CD4-positive, alpha-beta memory T cell (primary cell): ENCODE measurements around the gene ZMIZ2. TPM values are rescaled to one million over a fixed set of nuclear protein-coding genes. Genes with fewer than 3 reads are reported as not detected.
"Not testable (repeated sequence)": the region's sequence is repeated elsewhere in the genome, so short reads cannot be mapped to it uniquely, and the experiment has no call there.

Experiments
- CTCF ChIA-PET: fragments of 350-600 bp; sonication (Branson Sonifier 250); formaldehyde crosslinking; loops from one replicate; lab custom pipeline; 2021; ENCODE audit warnings: inconsistent platforms; ENCODE audit not compliant: partially characterized antibody; lab: Charles Lee
- POLR2A ChIA-PET: fragments of 350-600 bp; sonication (Branson Sonifier 250); formaldehyde crosslinking; loops from one replicate; lab custom pipeline; 2021; ENCODE audit not compliant: partially characterized antibody; lab: Charles Lee
- DNase-seq, 5 donors: peaks; one replicate each; pipeline versions ENCODE4 v3.0.0 to v3.0.0-alpha.2; 2020 to 2022; ENCODE audit warnings: mixed read lengths in 1 of 5
- H3K27ac ChIP-seq: one replicate; pipeline ENCODE4 v1.7.0; 2013; ENCODE audit warnings: low read depth, low read length
- H3K27me3 ChIP-seq: 2 replicates; pipeline ENCODE4 v1.7.0; 2013; ENCODE audit warnings: mild to moderate bottlenecking, low read length, moderate library complexity; ENCODE audit not compliant: insufficient read depth
- H3K36me3 ChIP-seq: 2 replicates; pipeline ENCODE4 v1.7.0; 2013; ENCODE audit warnings: mild to moderate bottlenecking, low read length, moderate library complexity; ENCODE audit not compliant: insufficient read depth
- H3K4me1 ChIP-seq: 2 replicates; pipeline ENCODE4 v1.7.0; 2013; ENCODE audit warnings: mild to moderate bottlenecking, low read length, moderate library complexity; ENCODE audit not compliant: insufficient read depth
- H3K4me3 ChIP-seq, 2 donors: one replicate each; pipeline ENCODE4 v1.7.0; 2013; ENCODE audit warnings: low read length in 2 of 2, mild to moderate bottlenecking in 1 of 2
- H3K9me3 ChIP-seq, 2 donors: one replicate each; pipeline ENCODE4 v1.7.0; 2013; ENCODE audit warnings: low read length in 2 of 2, control low read depth in 1 of 2; ENCODE audit not compliant: control insufficient read depth in 1 of 2
- H3K27ac Mint-ChIP-seq, 7 donors: one replicate each; pipeline ENCODE4 v1.8.0; 2020 to 2021; ENCODE audit warnings: mixed read lengths in 7 of 7, mild to moderate bottlenecking in 6 of 7, inconsistent platforms in 3 of 7, moderate library complexity in 3 of 7
- H3K27me3 Mint-ChIP-seq, 2 donors: one replicate each; pipeline ENCODE4 v1.8.0; 2020 to 2021; ENCODE audit warnings: mixed read lengths in 2 of 2
- H3K36me3 Mint-ChIP-seq, 2 donors: one replicate each; pipeline ENCODE4 v1.8.0; 2020 to 2021; ENCODE audit warnings: mixed read lengths in 2 of 2, inconsistent platforms in 1 of 2, mild to moderate bottlenecking in 1 of 2
- H3K4me1 Mint-ChIP-seq, 4 donors: one replicate each; pipeline ENCODE4 v1.8.0; 2020 to 2021; ENCODE audit warnings: mixed read lengths in 4 of 4, mild to moderate bottlenecking in 1 of 4
- H3K4me3 Mint-ChIP-seq, 8 donors: one replicate each; pipeline ENCODE4 v1.8.0; 2020 to 2021; ENCODE audit warnings: mixed read lengths in 8 of 8, mild to moderate bottlenecking in 7 of 8, moderate library complexity in 6 of 8, inconsistent platforms in 3 of 8
- H3K9me3 Mint-ChIP-seq, 8 donors: one replicate each; pipeline ENCODE4 v1.8.0; 2020 to 2021; ENCODE audit warnings: mixed read lengths in 8 of 8, mild to moderate bottlenecking in 5 of 8, inconsistent platforms in 3 of 8, moderate library complexity in 1 of 8
- intact Hi-C: fragments of 100-400 bp; cut with micrococcal nuclease; formaldehyde crosslinking; loops from one replicate; pipeline ENCODE4 v1.15.1; 2023
- polyA plus RNA-seq, 2 donors: library from polyadenylated mRNA; unstranded; fragments of 300-500 nt; fragmentation: Illumina TruSeq; gene quantifications; one replicate each; pipeline ENCODE4 v1.2.3, GENCODE V29; 2021
- total RNA-seq, 2 experiments: library from RNA; stranded (reverse); gene quantifications; one replicate each; pipeline ENCODE4 v1.2.3, GENCODE V29; 2021

The ZMIZ2 gene
- total and polyA plus RNA-seq, 4 experiments from 2014 or later: 1.1 to 170 (median 90.3) TPM

DNA sequence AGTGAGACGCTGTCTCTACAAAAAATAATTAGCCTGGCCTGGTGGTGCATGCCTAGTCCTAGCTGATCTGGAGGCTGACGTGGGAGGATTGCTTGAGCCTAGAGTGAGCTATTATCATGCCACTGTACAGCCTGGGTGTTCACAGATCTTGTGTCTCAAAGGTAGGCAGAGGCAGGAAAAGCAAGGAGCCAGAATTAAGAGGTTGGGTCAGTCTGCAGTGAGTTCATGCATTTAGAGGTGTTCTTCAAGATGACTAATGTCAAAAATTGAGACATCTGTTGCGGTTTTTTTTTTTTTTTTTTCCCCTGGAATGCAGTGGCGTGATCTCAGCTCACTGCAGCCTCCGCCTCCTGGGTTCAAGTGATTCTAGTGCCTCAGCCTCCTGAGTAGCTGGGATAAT is 53.2 kb downstream of the ZMIZ2 start:
- ChIA-PET POLR2A (interaction anchor here (0.7 kb wide), 1 partner anchor 15 kb away, joined by 3 read pairs; no protein-coding TSS in a partner anchor), CTCF (interaction anchor here (0.6 kb wide), 1 partner anchor 57 kb away, joined by 3 read pairs; no protein-coding TSS in a partner anchor)
- Histone ChIP-seq H3K4me1 (peaks cover 28% of the 10 kb centered on the region), H3K9me3 (no peaks in the 10 kb centered on the region), H3K27ac (no peak overlapping the region), H3K27me3 (no peaks in the 10 kb centered on the region), H3K36me3 (peaks cover 52% of the 10 kb centered on the region), H3K4me3 (no peak overlapping the region)
- Mint-ChIP-seq H3K4me3 (no peak overlapping the region), H3K36me3 (peaks cover 32 to 61% of the 10 kb centered on the region in 2 donors), H3K27me3 (no peaks in the 10 kb centered on the region), H3K9me3 (no peaks in the 10 kb centered on the region), H3K27ac (peak overlapping the region in 6 of 7 donors; percentile 0 to 83 (median 57)), H3K4me1 (peaks cover 16 to 51% (median 32%) of the 10 kb centered on the region in 4 donors)
- no peak for DNase-seq
- intact Hi-C loops: no loop called here

DNA sequence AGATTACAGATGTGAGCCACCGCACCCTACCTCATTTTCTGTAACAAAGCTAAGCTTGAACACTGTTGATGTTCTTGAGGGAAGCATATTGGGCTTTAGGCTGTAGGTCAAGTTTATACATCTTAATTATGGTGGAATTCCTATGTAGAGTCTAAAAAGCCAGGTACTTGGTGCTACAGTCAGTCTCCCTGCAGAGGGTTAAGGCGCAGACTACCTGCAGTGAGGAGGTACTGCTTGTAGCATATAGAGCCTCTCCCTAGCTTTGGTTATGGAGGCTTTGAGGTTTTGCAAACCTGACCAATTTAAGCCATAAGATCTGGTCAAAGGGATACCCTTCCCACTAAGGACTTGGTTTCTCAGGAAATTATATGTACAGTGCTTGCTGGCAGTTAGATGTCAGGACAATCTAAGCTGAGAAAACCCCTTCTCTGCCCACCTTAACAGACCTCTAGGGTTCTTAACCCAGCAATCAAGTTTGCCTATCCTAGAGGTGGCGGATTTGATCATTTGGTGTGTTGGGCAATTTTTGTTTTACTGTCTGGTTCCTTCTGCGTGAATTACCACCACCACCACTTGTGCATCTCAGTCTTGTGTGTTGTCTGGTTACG is 53.9 kb downstream of the ZMIZ2 start:
- intact Hi-C loops: no loop called here
- Mint-ChIP-seq H3K36me3 (peaks cover 32 to 57% of the 10 kb centered on the region in 2 donors), H3K9me3 (no peaks in the 10 kb centered on the region), H3K27ac (peak overlapping the region in 2 of 7 donors; percentile 68 to 73), H3K4me3 (peak overlapping the region in 1 of 8 donors; percentile 12), H3K4me1 (peaks cover 15 to 46% (median 30%) of the 10 kb centered on the region in 4 donors), H3K27me3 (no peaks in the 10 kb centered on the region)
- no peak for DNase-seq
- no peak overlapping the region for H3K27ac ChIP-seq
- H3K4me1 ChIP-seq: peaks cover 27% of the 10 kb centered on the region
- CTCF ChIA-PET: interaction anchor here (0.6 kb wide), 2 partner anchors 33 to 56 kb away, joined by 3 to 4 read pairs; no protein-coding TSS in a partner anchor
- POLR2A ChIA-PET: interaction anchor here (0.7 kb wide), 1 partner anchor 14 kb away, joined by 3 read pairs; no protein-coding TSS in a partner anchor
- peaks cover 52% of the 10 kb centered on the region for H3K36me3 ChIP-seq
- no peak overlapping the region for H3K4me3 ChIP-seq
- H3K9me3 ChIP-seq: no peaks in the 10 kb centered on the region
- no peaks in the 10 kb centered on the region for H3K27me3 ChIP-seq

DNA sequence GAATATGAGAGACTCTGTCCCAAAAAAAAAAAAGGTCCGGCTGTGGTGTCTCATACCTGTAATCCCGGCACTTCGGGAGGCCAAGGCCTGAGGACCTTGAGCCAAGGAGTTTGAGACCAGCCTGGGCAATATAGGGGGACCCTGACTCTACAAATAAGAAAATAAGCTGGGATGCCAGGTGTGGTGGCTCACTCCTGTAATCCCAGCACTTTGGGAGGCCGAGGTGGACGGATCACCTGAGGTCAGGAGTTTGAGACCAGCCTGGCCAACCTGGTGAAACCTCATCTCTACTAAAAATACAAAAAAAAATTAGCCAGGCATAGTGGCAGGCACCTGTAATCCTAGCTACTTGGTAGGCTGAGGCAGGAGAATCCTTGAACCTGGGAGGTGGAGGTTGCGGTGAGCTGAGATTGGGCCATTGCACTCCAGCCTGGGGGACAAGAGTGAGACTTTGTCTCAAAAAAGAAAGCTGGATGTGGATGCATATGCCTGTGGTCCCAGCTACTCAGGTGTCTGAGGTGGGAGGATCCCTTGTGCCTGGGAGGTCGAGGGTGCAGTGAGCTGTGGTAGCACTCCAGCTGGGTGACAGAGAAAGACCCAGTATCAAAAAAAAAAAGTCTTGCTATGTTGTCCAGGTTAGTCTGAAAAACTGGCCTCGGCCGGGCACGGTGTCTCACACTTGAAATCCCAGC is 55.3 kb downstream of the ZMIZ2 start:
- intact Hi-C loops, DNase-seq, CTCF ChIA-PET, H3K4me3 ChIP-seq, H3K9me3 ChIP-seq, H3K9me3 Mint-ChIP-seq, H3K4me3 Mint-ChIP-seq, H3K27me3 Mint-ChIP-seq, H3K27ac ChIP-seq, H3K27me3 ChIP-seq: not testable (repeated sequence)
- peaks cover 6 to 32% (median 17%) of the 10 kb centered on the region in 4 donors for H3K4me1 Mint-ChIP-seq
- Histone ChIP-seq H3K36me3 (peaks cover 43% of the 10 kb centered on the region), H3K4me1 (peaks cover 13% of the 10 kb centered on the region)
- peak overlapping the region in 1 of 7 donors; percentile 35 for H3K27ac Mint-ChIP-seq
- POLR2A ChIA-PET: interaction anchor here (0.6 to 2.0 kb wide), 3 partner anchors 81 to 345 kb away, joined by 3 to 4 read pairs (median 3); partner anchors contain the start of gene PURB
- H3K36me3 Mint-ChIP-seq: peaks cover 32 to 46% of the 10 kb centered on the region in 2 donors

DNA sequence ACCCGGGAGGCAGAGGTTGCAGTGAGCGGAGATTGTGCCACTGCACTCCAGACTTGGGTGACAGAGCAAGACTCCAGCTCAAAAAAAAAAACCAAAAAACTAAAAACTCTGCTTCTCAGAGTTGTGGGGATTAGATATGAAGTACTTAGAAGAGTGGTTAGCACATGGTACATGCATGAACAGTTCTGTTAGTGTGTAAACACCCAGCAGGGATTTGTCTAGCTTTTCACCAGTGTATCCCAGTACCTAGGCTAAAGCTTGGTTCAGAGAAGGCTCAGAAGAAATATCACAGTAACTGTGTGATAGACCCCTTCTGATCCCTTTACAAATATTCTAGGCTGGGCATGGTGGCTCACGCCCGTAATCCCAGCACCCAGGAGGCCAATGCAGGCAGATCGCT is 57.3 kb downstream of the ZMIZ2 start:
- no peaks in the 10 kb centered on the region for H3K27me3 Mint-ChIP-seq
- H3K27me3 ChIP-seq: no peaks in the 10 kb centered on the region
- no peaks in the 10 kb centered on the region for H3K4me1 ChIP-seq
- ChIA-PET POLR2A (no interaction called here), CTCF (interaction anchor here (0.5 to 1.0 kb wide), 2 partner anchors 41 to 271 kb away, joined by 3 to 4 read pairs; no protein-coding TSS in a partner anchor)
- no peaks in the 10 kb centered on the region for H3K9me3 Mint-ChIP-seq
- H3K36me3 Mint-ChIP-seq: peaks cover 18 to 28% of the 10 kb centered on the region in 2 donors
- peaks cover 28% of the 10 kb centered on the region for H3K36me3 ChIP-seq
- peaks cover 1 to 16% (median 8%) of the 10 kb centered on the region in 4 donors for H3K4me1 Mint-ChIP-seq
- H3K27ac ChIP-seq: no peak overlapping the region
- peak overlapping the region in 2 of 7 donors; percentile 35 for H3K27ac Mint-ChIP-seq
- H3K9me3 ChIP-seq: no peaks in the 10 kb centered on the region
- intact Hi-C loops: no loop called here
- no peak for DNase-seq
- H3K4me3 Mint-ChIP-seq: no peak overlapping the region
- no peak overlapping the region for H3K4me3 ChIP-seq

DNA sequence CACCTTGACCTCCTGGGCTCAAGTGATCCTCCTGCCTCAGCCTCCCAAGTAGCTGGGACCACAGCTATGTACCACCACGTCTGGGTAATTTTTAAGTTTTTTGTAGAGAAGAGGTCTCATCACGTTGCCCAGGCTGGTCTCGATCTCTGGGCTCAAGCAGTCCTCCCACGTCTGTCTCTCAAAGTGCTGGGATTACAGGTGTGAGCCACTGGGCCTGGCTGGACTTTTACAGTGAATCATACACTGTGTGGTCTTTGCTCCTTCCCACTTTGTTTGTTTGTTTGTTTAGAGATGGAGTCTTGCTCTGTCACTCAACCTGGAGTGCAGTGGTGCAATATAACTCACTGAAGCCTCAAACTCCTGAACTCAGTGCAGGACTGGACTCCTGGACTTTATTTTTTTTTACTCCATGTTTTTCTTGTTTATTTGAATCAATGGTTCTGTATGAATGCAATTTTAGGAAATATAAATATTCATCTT is 60.3 kb downstream of the ZMIZ2 start:
- H3K4me3 Mint-ChIP-seq: no peak overlapping the region
- POLR2A ChIA-PET: interaction anchor here (1.3 kb wide), 1 partner anchor 203 kb away, joined by 4 read pairs; the partner anchor contains the start of gene OGDH

DNA sequence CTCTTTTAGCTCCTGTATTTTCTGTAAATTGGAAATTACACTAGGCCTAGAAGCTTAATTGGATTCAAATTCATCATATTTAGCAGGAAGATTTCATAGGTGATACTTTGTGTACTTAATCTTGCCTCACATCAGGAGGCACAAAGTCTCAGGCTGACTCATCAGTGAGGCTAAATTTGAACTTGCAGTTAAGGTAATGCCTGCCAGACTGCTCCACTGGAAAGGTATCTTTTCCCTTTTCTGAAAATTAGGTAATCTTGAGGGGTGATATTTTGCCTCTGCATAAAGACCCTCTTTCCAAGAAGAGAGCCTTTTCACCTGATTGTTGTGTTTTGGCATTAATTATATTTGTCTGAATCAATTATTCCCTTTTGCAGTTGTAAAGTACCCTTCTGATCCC is 62.4 kb downstream of the ZMIZ2 start:
- no peak for DNase-seq
- Mint-ChIP-seq H3K4me1 (peaks cover 0 to 4% (median 0%) of the 10 kb centered on the region in 4 donors), H3K27ac (no peak overlapping the region), H3K27me3 (no peaks in the 10 kb centered on the region), H3K9me3 (no peaks in the 10 kb centered on the region), H3K4me3 (no peak overlapping the region), H3K36me3 (no peaks in the 10 kb centered on the region)
- no peak overlapping the region for H3K27ac ChIP-seq
- H3K36me3 ChIP-seq: no peaks in the 10 kb centered on the region
- no peaks in the 10 kb centered on the region for H3K4me1 ChIP-seq
- POLR2A ChIA-PET: interaction anchor here (0.6 kb wide), 1 partner anchor 14 kb away, joined by 3 read pairs; the partner anchor contains the start of gene PPIA
- CTCF ChIA-PET: interaction anchor here (0.8 kb wide), 1 partner anchor 78 kb away, joined by 3 read pairs; no protein-coding TSS in a partner anchor
- no peak overlapping the region for H3K4me3 ChIP-seq
- no peaks in the 10 kb centered on the region for H3K9me3 ChIP-seq
- intact Hi-C loops: no loop called here
- H3K27me3 ChIP-seq: no peaks in the 10 kb centered on the region

More for the DNA sequence above, 60.3 kb downstream of the ZMIZ2 start:
- Histone ChIP-seq H3K36me3 (peaks cover 3% of the 10 kb centered on the region), H3K4me1 (no peaks in the 10 kb centered on the region), H3K9me3 (no peaks in the 10 kb centered on the region), H3K4me3 (no peak overlapping the region), H3K27me3 (no peaks in the 10 kb centered on the region), H3K27ac (no peak overlapping the region)
- H3K27me3 Mint-ChIP-seq: no peaks in the 10 kb centered on the region
- H3K9me3 Mint-ChIP-seq: no peaks in the 10 kb centered on the region
- intact Hi-C loops: no loop called here
- peak overlapping the region in 2 of 7 donors; percentile 35 for H3K27ac Mint-ChIP-seq
- CTCF ChIA-PET: no interaction called here
- no peak for DNase-seq
- H3K36me3 Mint-ChIP-seq: peaks cover 0 to 6% of the 10 kb centered on the region in 2 donors
- H3K4me1 Mint-ChIP-seq: peaks cover 0 to 4% (median 0%) of the 10 kb centered on the region in 4 donors

DNA sequence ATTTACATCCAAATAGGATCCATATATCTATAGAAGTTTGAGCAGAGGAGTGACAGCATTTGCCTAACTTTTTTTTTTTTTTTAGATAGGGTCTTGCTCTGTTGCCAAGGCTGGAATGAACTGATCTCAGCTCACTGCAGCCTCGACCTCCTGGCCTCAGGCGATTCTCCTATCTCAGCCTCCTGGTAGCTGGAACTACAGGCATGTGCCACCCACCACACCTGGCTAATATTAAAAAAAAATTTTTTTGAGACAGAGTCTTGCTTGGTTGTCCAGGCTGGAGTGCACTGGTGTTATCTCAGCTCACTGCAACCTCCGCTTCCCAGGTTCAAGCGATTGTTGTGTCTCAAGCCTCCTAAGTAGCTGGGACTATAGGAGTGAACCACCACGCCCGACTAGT is 62.9 kb downstream of the ZMIZ2 start:
- H3K36me3 Mint-ChIP-seq: no peaks in the 10 kb centered on the region
- H3K4me1 Mint-ChIP-seq: peaks cover 0 to 3% (median 0%) of the 10 kb centered on the region in 4 donors
- no peaks in the 10 kb centered on the region for H3K27me3 ChIP-seq
- no peaks in the 10 kb centered on the region for H3K9me3 ChIP-seq
- no peaks in the 10 kb centered on the region for H3K9me3 Mint-ChIP-seq
- intact Hi-C loops: no loop called here
- H3K4me3 ChIP-seq: no peak overlapping the region
- H3K4me1 ChIP-seq: no peaks in the 10 kb centered on the region
- H3K27ac ChIP-seq: no peak overlapping the region
- no peak overlapping the region for H3K4me3 Mint-ChIP-seq
- ChIA-PET POLR2A (no interaction called here), CTCF (interaction anchor here (0.7 to 0.8 kb wide), 2 partner anchors 52 to 79 kb away, joined by 3 read pairs; no protein-coding TSS in a partner anchor)
- no peak overlapping the region for H3K27ac Mint-ChIP-seq
- DNase-seq: no peak
- H3K36me3 ChIP-seq: no peaks in the 10 kb centered on the region
- no peaks in the 10 kb centered on the region for H3K27me3 Mint-ChIP-seq
